NCI-H446 (cell line): ENCODE data around the gene SRA1.

Experiments
- DNase-seq, 2 experiments: peaks; one replicate each; lab custom pipeline; 2025; lab: John Stamatoyannopoulos, UW

SRA1 gene

DNA sequence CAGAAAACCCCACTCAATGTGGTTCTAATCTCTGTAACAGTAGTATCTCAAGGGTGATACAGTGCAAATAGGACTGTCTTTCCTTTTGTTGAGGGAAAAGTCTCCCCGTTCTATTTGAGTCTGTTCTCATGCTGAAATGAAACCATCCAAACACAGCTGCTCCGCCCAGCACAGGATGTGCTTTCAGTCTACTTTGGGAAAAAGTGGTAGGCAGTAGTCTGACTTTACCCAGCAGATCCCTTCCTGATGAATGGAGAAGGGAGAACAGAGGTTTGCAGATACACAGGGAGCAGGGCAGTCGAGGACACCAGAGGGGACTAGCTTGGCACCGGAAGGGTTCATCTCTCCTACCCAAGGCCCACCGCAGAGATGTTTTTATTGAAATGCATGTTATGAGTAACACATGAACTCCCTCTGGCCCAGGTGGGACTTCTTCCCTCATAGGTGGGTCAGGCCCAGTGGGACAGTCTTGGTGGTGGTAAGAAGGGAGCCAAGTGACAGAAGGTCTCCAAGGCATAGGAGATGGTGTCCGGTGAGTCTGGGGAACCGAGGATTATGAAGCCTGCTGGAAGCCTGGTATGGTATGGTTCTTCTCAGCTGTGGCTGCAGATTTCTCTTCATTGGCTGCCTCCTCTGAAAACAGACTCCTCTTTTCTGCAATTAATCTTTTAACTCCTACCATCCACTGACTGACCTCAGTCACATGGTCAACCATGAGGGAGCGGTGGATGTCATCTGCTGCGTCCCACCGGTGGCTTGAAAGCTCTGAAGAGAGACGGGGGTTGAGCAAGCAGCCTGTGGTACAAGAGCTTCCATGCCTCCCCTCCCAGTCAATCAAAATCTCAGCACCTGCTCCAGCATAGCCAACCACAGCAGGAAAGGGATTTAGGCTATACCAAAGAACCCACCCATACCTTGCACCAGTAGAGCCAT, 6.9 kb downstream of the SRA1 start:
- DNase-seq, result no peak

DNA sequence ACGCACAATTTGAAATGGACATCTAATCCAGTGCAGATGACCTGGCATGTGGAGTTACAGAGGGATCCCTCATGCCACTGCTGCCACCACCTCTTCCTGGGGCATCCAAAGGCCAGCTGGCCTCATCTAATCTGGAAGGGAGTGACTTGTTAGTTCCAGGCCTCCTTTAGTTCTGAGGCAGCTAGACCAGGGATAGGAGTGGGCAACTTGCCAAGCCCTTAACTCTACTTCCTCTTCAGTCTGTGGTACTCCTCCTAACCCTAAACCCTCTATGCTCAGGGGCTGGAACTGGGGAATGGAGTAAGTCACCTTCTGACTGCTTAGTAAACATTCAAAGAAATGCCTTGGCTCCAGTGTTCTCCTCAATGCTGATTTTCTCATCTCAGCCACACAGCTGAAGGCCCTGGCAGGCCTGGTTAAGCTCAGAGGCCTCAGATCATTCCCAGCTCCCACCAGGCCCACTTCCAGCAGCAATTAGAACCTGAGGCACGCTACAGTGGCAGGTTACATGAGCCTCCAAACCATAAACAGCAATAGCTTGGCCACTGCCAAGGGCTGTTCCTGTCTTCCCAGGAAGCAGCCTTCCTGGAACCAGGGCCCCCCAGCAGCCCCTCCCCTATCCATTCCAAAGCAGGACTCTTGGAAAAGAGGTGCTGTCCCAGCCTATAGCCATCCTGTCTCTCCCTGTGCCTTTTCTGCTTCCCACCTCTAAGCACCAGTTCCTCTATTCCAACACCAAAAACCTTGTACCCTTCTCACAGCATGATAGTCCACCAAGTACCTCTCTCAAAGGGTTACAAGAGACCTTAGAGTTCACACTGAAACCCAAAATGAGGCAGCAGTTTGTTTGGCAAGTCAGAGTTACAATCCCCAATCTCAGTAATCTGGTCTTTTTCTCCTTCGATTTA, 7.8 kb downstream of the SRA1 start:
- no peak for DNase-seq

DNA sequence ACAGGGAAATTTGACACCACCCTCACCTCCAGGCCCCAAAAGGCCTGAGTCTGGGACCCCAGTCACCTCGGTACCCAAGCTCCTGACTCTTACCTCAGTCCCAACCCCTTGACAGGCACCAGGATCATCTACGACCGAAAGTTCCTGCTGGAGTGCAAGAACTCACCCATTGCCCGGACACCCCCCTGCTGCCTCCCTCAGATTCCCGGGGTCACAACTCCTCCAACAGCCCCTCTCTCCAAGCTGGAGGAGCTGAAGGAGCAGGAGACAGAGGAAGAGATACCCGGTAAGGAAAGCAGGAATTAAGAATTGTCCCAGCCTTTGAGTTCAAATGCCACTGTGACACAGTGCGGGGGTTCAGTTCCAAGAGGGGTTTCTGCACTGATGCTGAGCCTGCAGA, 8.5 kb downstream of the SRA1 start:
- no peak for DNase-seq

DNA sequence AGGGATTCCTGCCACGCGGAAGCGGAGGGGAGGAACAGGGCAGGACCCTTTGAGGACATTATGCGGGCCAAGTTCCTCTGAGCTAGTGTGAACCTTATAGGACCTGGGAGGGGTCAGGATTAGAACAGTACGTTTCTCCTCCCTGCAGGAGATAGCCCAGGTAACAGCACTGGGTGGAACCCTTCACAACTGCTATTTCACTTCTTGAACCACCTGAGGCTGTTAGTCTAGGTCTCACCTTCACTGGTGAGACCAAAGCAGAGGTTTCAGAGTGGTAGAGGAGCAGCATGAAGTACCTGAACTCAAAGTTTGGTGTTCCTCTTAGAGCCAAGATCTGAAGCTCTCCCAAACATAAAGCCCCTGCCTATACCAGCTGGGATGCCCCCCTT, 9.0 kb downstream of the SRA1 start:
- no peak for DNase-seq

DNA sequence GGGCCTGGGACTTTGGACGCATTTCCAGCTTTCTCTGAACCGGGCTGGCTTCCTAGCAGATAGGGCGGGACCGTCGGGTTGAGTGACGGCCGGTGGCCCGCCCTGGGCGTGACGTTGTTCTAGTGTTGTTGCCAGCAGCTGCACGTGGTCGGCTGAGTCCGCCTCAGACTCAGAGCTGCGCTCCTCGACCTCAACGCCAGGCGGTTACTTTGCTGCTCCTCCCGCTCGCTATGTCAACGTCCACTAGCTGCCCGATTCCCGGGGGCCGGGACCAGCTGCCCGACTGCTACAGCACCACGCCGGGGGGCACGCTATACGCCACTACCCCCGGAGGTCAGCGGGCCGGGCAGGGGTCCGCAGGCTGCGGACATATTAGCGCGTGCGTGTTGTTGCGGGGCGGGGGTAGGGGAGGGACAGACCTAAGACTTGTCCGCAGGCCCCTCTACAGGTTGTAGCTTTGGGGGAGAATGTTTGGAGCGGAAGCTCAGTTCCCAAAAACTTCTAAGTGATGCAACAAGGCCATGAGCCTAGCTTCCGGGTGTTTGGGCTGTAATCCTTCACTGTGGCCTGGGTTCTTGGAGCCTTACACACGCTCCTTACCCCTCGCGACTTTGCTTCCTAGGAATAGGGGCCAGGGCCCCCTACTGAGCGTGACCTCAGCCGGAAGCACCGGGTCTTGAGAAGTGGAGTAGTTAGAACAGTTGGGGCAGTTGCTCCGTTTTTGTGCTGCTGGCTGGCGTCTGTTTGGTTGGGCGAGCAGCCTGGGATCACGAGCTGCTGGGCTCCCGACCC, 9.6 kb downstream of the SRA1 start, which contains the start of gene EIF4EBP3:
Gene EIF4EBP3 (plus strand): TSS at position 155 of the 792 bp plus-strand sequence. CDS start 76 bp downstream, at position 231.
- DNase-seq, result no peak

DNA sequence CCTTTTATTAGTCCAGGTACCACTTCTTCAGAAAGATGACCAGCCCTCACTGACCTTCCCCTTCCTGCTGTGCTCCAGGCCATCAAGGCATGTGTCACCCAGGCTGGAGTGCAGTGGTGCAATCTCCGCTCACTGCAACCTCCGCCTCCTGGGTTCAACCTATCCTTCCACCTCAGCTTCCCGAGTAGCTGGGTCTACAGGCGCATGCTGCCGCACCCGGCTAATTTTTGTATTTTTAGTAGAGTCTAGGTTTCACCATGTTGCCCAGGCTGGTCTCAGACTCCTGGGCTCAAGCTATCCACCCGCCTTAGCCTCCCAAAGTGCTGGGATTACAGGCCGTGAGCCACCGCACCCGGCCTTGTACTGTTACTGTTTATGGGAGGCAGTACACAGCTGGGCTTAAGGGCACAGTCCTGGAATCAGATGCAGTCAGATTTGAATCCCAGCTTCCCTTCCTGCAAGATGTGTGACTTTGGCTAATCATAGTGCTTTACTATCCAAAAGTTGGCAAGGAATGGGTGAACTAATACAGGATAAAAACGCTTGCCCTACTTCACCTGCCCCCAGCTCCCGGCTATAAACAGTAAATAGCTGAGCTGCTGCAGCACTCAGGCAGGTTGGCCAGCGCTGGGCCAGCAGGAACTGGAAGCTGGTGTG, 10.3 kb downstream of the SRA1 start:
- DNase-seq, result no peak

DNA sequence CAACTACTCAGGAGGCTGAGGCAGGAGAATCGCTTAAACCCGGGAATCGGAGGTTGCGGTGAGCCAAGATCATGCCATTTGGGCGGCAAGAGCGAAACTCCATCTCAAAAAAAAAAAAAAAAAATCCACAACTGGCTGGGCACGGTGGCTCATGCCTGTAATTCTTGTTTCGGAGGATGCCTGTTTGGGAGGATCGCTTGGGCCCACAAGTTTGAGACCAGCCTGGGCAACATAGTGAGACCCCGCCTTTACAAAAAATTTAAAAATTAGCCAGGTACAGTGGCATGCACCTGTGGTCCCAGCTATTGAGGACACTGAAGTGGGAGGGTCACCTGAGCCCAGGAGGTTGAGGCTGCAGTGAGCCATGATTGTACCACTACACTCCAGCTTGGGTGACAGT, 11.7 kb downstream of the SRA1 start:
- no peak for DNase-seq

DNA sequence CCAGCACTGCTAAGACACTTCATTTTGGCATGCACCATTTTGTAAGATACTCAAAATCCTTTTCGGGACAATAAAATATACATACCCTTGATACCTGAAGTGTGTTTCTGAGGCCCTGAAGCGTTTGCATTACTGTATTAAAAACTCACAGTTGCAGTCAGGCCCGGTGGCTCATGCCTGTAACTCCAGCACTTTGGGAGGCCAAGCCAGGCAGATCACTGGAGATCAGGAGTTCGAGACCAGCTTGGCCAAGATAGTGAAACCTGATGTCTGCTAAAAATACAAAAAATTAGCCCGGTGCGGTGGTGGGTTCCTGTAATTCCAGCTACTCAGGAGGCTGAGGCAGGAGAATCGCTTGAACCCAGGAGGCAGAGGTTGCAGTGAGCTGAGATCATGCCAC, 12.3 kb downstream of the SRA1 start:
- DNase-seq, result no peak

DNA sequence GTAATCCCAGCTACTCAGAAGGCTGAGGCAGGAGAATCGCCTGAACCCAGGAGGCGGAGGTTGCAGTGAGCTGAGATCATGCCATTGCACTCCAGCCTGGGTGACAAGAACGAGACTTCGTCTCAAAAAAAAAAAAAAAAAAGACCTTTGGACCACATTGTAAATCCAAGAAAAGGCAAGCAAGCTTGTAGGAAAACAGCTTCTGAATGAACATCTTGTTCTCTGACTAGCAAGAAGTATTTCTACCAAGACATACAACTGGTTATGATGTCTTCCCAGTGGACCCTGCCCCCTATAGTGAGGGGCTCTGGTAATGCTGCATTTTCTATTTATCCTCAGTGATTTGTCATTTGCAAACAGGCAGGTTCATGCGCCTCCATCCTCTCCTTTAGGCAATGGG, 14.3 kb downstream of the SRA1 start:
- DNase-seq, result no peak

DNA sequence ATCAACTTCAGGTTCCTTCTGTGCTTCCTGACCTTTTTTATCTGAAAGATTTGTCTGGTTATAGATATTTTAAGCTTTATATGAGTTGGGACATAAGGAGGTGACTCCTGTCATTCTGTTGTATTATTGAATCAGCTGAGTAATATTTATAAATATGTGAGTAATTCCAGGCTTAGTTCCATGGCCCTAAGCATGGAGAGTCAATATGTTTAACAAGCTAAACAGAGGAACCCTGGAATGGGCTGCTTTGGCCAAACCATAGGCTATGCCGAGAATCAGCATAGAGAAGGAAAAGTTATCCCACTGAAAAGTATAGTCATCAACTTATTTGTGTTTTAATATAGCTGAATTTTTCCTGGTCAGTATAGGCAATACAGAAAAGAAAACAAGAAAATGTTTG, 17.0 kb downstream of the SRA1 start:
- DNase-seq, result no peak

DNA sequence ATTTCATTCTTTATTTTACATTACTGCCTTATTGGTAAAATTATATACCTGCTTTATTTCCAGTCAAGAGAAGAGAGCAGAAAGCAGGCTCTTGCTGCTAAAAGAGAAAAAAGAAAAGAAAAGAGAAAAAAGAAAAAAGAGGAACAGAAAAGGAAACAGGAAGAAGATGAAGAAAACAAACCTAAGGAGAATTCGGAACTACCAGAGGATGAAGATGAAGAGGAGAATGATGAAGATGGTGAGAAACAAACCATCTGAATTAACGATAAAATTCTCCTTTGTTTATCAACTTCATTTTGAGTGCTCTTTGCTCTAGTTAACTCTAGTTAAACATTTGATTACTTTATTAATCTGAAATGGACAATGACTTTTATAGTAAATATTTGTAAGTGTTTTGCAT, 33.3 kb downstream of the SRA1 start:
- DNase-seq, result no peak

DNA sequence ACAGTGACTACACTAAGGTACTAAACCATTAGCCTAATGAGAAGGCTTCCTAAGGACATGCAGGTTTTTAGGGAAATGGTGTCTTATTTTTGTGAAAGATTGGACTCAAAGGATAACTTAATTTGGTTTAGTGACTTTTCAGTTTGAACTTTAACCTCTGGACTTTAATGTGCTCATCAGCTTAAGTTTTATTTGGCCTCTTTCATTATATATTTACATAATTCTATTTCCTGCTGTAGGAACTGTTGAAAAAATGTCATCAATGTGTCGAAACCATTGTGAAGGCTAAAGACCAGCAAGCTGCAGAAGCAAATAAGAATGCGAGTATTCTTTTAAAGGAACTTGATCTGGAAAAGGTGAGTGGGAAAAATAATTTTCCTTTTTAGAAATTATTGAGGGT, 44.1 kb downstream of the SRA1 start:
- DNase-seq, result no peak

DNA sequence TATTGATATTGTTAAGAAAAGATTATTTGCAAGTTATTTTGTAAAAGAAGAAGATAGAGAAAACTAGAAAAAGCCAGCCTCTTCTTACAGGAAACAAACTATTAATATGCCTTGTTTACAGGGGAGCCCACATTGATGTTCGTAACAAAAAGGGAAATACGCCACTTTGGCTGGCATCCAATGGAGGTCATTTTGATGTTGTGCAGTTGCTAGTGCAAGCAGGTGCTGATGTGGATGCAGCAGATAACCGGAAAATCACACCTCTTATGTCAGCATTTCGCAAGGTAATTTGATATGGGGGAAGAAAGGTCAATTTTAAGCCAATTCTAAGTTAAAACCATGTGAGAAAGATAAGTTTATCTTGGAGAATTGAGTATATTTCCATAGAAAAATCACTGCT, 47.4 kb downstream of the SRA1 start:
- no peak for DNase-seq

DNA sequence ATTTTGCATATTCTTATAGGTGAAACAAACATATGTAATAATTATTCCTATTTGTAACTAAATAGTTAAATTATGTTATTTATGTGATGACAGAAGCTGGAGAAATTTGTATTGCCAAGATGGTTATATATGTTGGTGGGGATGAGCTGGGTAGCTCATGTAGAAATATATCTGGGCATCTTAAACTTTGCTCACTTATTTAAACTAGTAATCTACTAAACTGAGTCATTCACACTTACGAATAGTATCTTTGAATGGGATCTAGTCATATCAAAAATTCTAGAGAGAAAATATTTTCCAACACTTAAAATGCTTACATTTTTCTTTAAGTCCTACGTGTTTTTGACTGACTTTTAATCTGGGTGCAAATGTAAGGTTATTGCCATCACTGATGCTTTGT, 54.4 kb downstream of the SRA1 start:
- no peak for DNase-seq
